ENCODE results near the gene OBSL1.

Gene OBSL1

DNA sequence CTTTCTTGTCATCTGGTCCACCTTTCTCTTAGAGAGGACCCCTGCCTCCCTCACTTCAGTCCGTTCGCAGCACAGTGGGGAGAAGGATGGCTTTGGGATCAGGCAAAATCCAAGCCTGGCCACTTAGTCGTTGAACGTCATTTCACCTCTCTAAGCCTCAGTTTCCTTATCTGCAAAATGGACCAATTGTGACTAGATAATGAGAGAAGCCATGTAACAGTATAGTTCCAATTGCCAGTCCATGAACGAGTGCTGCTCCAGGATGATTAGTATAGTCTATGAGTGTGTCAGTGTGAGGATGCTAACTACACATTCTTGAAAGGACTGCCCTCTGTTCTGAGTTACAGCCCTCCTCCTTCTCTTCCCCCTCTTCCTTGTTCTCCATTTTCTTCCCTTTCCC, 1.8 kb upstream of the OBSL1 start:
- in situ Hi-C loops (cut with HindIII; ENCODE audit: low sequenced_read_pairs), result no loop called here
- H3K4me3 ChIP-seq (ENCODE audit: low read depth, low read length), result no peak overlapping the region
- TF ChIP-seq CTCF (IDR thresholded peaks at IDR 0.05; ENCODE audit: low read depth, low read length, missing control alignments), result no peak
- DNase-seq (ENCODE audit: low read depth), result no peak

- peak within 1 kb of the TSS; percentile 58 for H3K4me3 ChIP-seq (ENCODE audit: low read depth, low read length)
- TF ChIP-seq CTCF (IDR thresholded peaks at IDR 0.05; ENCODE audit: low read depth, low read length, missing control alignments), result no peak
- no peak for DNase-seq (ENCODE audit: low read depth)
- in situ Hi-C loops (cut with HindIII; ENCODE audit: low sequenced_read_pairs), result no loop called here
Measured at GRCh38 chr2:219572237-219573001, 1.1 kb upstream of the OBSL1 start, which contains the start of gene INHA. Gene INHA, plus strand, starts transcription at chr2:219572310. Its CDS starts 65 bp downstream, at chr2:219572375.

GRCh38 chr2:219570924-219571310, 422 bp downstream of the OBSL1 start:
- in situ Hi-C loops (cut with HindIII; ENCODE audit: low sequenced_read_pairs), result no loop called here
- no peak for DNase-seq (ENCODE audit: low read depth)
- TF ChIP-seq CTCF (IDR thresholded peaks at IDR 0.05; ENCODE audit: low read depth, low read length, missing control alignments), result no peak
- H3K4me3 ChIP-seq (ENCODE audit: low read depth, low read length), result peak overlapping the region; percentile 58

DNA sequence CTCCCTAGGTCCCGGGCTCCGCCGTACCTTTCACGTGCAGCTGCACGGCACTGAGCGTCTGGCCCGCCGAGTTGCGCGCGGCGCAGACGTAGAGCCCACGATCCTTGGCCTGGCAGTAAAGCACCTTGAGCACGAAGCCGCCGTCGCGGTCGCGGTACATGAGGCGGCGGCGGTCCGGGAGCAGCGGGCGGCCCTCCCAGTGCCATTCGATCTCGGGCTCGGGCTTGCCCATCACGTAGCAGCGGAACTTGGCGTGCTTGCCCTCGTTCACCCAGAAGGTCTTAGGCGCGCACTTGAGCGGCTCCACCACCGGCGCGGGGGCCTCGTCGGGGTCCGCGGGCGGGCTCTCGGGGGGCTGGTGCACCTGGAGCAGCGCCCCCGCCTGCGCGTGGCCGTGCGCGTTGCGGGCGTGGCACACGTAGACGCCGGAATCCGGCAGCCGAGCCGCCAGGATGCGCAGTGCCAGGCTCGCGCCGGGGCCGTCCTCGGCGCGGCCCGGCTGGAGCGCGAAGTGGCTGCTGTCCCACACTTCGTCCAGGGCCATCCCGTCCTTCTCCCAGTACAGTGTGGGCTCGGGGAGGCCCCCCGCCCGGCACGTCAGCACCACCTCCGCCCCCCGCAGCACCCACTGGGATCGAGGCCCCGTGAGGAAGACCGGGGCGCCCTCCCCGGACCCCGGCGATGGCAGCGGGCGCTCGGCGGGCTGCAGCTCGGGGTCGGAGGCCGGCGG, 980 bp downstream of the OBSL1 start:
- in situ Hi-C loops (cut with HindIII; ENCODE audit: low sequenced_read_pairs), result no loop called here
- DNase-seq (ENCODE audit: low read depth), result no peak
- no peak for TF ChIP-seq CTCF (IDR thresholded peaks at IDR 0.05; ENCODE audit: low read depth, low read length, missing control alignments)
- peak overlapping the region; percentile 58 for H3K4me3 ChIP-seq (ENCODE audit: low read depth, low read length)

- in situ Hi-C loops (cut with HindIII; ENCODE audit: low sequenced_read_pairs), result no loop called here
- no peak for DNase-seq (ENCODE audit: low read depth)
- H3K4me3 ChIP-seq (ENCODE audit: low read depth, low read length), result peak overlapping the region; percentile 58
- no peak for TF ChIP-seq CTCF (IDR thresholded peaks at IDR 0.05; ENCODE audit: low read depth, low read length, missing control alignments)
Measured at GRCh38 chr2:219569635-219570034, 1.7 kb downstream of the OBSL1 start.

DNA sequence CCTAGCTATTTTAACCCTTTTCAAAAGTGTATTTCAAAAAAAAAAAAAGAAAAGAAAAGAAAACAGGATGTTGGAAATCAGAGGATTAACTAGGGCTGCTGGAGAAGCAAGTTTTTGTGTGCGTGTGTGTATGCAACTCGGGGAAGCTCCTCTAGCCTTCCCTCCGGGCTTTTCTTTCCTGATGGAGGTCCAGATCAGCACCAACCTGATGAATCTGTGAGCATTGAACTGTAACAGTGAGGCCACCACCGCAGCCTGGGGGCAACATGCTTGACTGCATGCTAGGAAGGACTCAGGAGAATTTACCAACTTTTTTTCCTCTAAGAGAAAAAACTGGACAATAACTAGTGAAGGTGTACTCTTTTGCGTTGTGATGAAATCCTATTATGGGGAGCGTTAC, 2.3 kb downstream of the OBSL1 start:
- in situ Hi-C loops (cut with HindIII; ENCODE audit: low sequenced_read_pairs), result no loop called here
- no peak for DNase-seq (ENCODE audit: low read depth)
- no peak overlapping the region for H3K4me3 ChIP-seq (ENCODE audit: low read depth, low read length)
- TF ChIP-seq CTCF (IDR thresholded peaks at IDR 0.05; ENCODE audit: low read depth, low read length, missing control alignments), result no peak
